Keratinocyte (primary cell): ENCODE measurements around the gene SKOR2.

ENCODE experiments used
- CTCF ChIP-seq, 3 experiments: IDR thresholded peaks in 1 of 3; conservative IDR thresholded peaks in 1 of 3; optimal IDR thresholded peaks in 1 of 3; 2 replicates in 2 of 3; 3 replicates in 1 of 3; pipeline versions ENCODE3 to v1.5.1; 2011; ENCODE audit warnings: low read length in 3 of 3, mild to moderate bottlenecking in 3 of 3, moderate library complexity in 2 of 3, control low read depth in 1 of 3, inconsistent platforms in 1 of 3; ENCODE audit not compliant: insufficient read depth in 2 of 3; ENCODE audit errors: extremely low read depth in 1 of 3
- EZH2 ChIP-seq: IDR thresholded peaks from one replicate; pipeline ENCODE4 v1.6.1; 2012; ENCODE audit warnings: inconsistent platforms, mild to moderate bottlenecking, low read length, moderate library complexity

- TF ChIP-seq CTCF (optimal IDR thresholded peaks at IDR 0.05 in 1 of 3, IDR thresholded peaks at IDR 0.05 in 1 of 3, conservative IDR thresholded peaks at IDR 0.05 in 1 of 3; ENCODE audit: extremely low read depth in 1 of 3, insufficient read depth in 2 of 3, low read length in 3 of 3) (no peak), EZH2 (no peak)
Measured at GRCh38 chr18:47175283-47175897, 76.1 kb downstream of the SKOR2 start.
